PC-3 (cell line): ENCODE results near the gene VCX2. TPM values are rescaled to one million over a fixed set of nuclear protein-coding genes. Genes with fewer than 3 reads are reported as not detected.

Experiments
- ATAC-seq: fragments of 200-7000 bp; cut with Tn5 transposase; 2 replicates; pipeline ENCODE4 v1.9.1; 2020; ENCODE audit warnings: mild to moderate bottlenecking, moderate library complexity
- BruUV-seq: library from RNA; stranded (reverse); fragments of 400-500 nt; replicated peaks from 2 replicates; lab custom pipeline; 2021; lab: Mats Ljungman, UMichigan
- CTCF ChIA-PET: fragments of 300-600 bp; sonication (Branson Sonifier 250); formaldehyde crosslinking; loops from one replicate; lab custom pipeline; 2022; ENCODE audit warnings: antibody characterized with exemption; lab: Charles Lee
- POLR2A ChIA-PET: fragments of 300-600 bp; sonication (Branson Sonifier 250); formaldehyde crosslinking; loops from one replicate; lab custom pipeline; 2022; ENCODE audit warnings: antibody characterized with exemption; ENCODE audit not compliant: unreplicated experiment; lab: Charles Lee
- DNase-seq: peaks from one replicate; pipeline ENCODE4 v3.0.0-alpha.2; 2015
- H2AFZ ChIP-seq: fragments of 300-600 bp; sonication (generic); 2 replicates; pipeline ENCODE4 v1.6.0; 2016; ENCODE audit warnings: antibody characterized with exemption, low read length
- H3F3A ChIP-seq: fragments of 300-600 bp; sonication (generic); one replicate; pipeline ENCODE4 v1.6.0; 2017; ENCODE audit warnings: antibody characterized with exemption, low read length, control low read depth, mild to moderate bottlenecking; ENCODE audit not compliant: unreplicated experiment
- H3K27ac ChIP-seq: fragments of 300-600 bp; sonication (generic); 2 replicates; pipeline ENCODE4 v1.5.1; 2016; ENCODE audit warnings: mild to moderate bottlenecking, low read length
- H3K27me3 ChIP-seq: fragments of 300-600 bp; sonication (generic); 2 replicates; pipeline ENCODE4 v1.6.1; 2016; ENCODE audit warnings: low read length, mixed read lengths
- H3K36me3 ChIP-seq: fragments of 300-600 bp; sonication (generic); 2 replicates; pipeline ENCODE4 v1.6.1; 2016; ENCODE audit warnings: low read depth, mixed run types, low read length, mixed read lengths
- H3K4me1 ChIP-seq: fragments of 300-600 bp; sonication (generic); 2 replicates; pipeline ENCODE4 v1.5.1; 2016; ENCODE audit warnings: low read length; ENCODE audit not compliant: insufficient read depth
- H3K4me2 ChIP-seq: fragments of 300-600 bp; sonication (generic); 2 replicates; pipeline ENCODE4 v1.6.0; 2016; ENCODE audit warnings: low read length
- H3K4me3 ChIP-seq: fragments of 300-600 bp; sonication (generic); 2 replicates; pipeline ENCODE4 v1.5.1; 2016; ENCODE audit warnings: mild to moderate bottlenecking, low read length, mixed read lengths
- H3K79me2 ChIP-seq: fragments of 300-600 bp; sonication (generic); 2 replicates; pipeline ENCODE4 v1.6.1; 2017; ENCODE audit warnings: low read length, mixed read lengths
- H3K9ac ChIP-seq: fragments of 300-600 bp; sonication (generic); 2 replicates; pipeline ENCODE4 v1.6.0; 2016; ENCODE audit warnings: mild to moderate bottlenecking, low read length
- H3K9me2 ChIP-seq: fragments of 300-600 bp; sonication (generic); replicated peaks from 2 replicates; pipeline ENCODE4 v1.6.1; 2016; ENCODE audit warnings: mixed run types, low read length, mixed read lengths
- H3K9me3 ChIP-seq: fragments of 300-600 bp; sonication (generic); 2 replicates; pipeline ENCODE4 v1.6.1; 2016; ENCODE audit warnings: low read length, mixed read lengths
- H4K20me1 ChIP-seq: fragments of 300-600 bp; sonication (generic); 2 replicates; pipeline ENCODE4 v1.6.1; 2016; ENCODE audit warnings: low read length, mixed read lengths
- EZH2 ChIP-seq: fragments of 300-600 bp; sonication (generic); IDR thresholded peaks from one replicate; pipeline ENCODE4 v1.6.1; 2017; ENCODE audit warnings: antibody characterized with exemption, mild to moderate bottlenecking, low read length; ENCODE audit not compliant: unreplicated experiment
- EZH2phosphoT487 ChIP-seq: fragments of 300-600 bp; sonication (generic); IDR thresholded peaks from 2 replicates; pipeline ENCODE4 v1.6.1; 2018; ENCODE audit warnings: mild to moderate bottlenecking, antibody characterized with exemption, low read length, borderline replicate concordance
- intact Hi-C: fragments of 100-400 bp; cut with micrococcal nuclease; formaldehyde crosslinking; loops from 2 replicates; pipeline ENCODE4 v1.9.0; 2023
- total RNA-seq: library from RNA; depleted of rRNA; stranded (reverse); fragments of >200 nt; gene quantifications from 2 replicates; pipeline ENCODE4 v1.2.3, GENCODE V29; 2014
- TF ChIP-seq, protein P1 (sequence below): fragments of 300-600 bp; sonication (generic); conservative IDR thresholded peaks from 2 replicates; pipeline ENCODE4 v1.5.1; 2017; ENCODE audit warnings: antibody characterized with exemption, low read depth, mild to moderate bottlenecking, low read length

The VCX2 gene
- total RNA-seq, 1 experiment from 2014 or later: not detected

DNA sequence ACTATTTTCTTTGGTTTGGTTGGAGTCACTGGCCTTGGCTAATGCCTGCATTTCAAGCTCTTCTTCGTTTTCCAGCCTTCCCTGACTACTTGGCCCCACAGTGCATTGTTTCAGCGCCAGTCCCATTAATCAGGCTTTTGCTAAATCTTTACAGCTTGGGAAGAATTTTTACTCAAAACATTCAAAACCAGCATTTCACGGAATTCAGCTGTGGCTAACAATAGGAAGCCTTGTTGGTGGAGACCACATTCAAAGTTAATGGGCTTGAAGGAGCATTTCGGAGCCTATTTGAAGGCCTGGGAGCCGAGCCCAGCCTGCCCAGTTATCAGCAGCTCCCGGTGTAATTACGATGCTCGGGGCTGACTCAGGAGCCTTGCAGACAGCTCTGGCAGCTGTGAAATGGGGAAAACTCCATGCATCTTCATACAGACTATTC is 30.8 kb upstream of the VCX2 start:
- Histone ChIP-seq H3K36me3 (no peaks in the 10 kb centered on the region), H2AFZ (no peak overlapping the region), H3K79me2 (no peaks in the 10 kb centered on the region), H3K27me3 (no peaks in the 10 kb centered on the region), H3F3A (no peaks in the 10 kb centered on the region), H3K9me3 (no peaks in the 10 kb centered on the region), H3K4me3 (no peak overlapping the region), H3K27ac (no peak overlapping the region), H3K9ac (no peak overlapping the region), H3K4me1 (peaks cover 6% of the 10 kb centered on the region; the same call in 1 of the 2 replicates), H3K9me2 (no peaks in the 10 kb centered on the region), H3K4me2 (no peak overlapping the region), H4K20me1 (no peaks in the 10 kb centered on the region)
- CTCF ChIA-PET: no interaction called here
- POLR2A ChIA-PET: no interaction called here
- no TSS peak for BruUV-seq
- no peak for DNase-seq
- ATAC-seq: no peak
- intact Hi-C loops: no loop called here
- TF ChIP-seq EZH2phosphoT487 (no peak), EZH2 (no peak)
- TF ChIP-seq, protein P1, sequence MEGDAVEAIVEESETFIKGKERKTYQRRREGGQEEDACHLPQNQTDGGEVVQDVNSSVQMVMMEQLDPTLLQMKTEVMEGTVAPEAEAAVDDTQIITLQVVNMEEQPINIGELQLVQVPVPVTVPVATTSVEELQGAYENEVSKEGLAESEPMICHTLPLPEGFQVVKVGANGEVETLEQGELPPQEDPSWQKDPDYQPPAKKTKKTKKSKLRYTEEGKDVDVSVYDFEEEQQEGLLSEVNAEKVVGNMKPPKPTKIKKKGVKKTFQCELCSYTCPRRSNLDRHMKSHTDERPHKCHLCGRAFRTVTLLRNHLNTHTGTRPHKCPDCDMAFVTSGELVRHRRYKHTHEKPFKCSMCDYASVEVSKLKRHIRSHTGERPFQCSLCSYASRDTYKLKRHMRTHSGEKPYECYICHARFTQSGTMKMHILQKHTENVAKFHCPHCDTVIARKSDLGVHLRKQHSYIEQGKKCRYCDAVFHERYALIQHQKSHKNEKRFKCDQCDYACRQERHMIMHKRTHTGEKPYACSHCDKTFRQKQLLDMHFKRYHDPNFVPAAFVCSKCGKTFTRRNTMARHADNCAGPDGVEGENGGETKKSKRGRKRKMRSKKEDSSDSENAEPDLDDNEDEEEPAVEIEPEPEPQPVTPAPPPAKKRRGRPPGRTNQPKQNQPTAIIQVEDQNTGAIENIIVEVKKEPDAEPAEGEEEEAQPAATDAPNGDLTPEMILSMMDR: no peak

DNA sequence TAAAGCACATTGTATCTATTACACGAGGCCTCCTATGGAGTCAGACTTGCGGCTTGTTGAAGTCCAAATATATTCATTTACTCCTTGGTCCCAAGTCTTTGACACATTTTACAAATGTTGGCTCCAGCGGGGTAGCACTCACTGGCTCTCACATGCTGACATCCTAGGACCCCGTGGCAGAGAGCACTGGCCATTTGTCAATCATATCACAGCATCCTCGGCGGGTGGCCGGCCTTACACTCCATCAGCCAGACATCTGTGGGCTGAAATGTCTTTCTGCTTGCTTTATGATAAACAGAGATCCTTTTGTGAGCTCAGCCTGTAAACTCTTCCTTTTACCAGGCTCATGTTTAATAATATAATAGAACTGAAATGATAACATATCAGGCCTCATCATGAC is 25.7 kb upstream of the VCX2 start:
- Histone ChIP-seq H3K9ac (no peak overlapping the region), H3K4me1 (no peaks in the 10 kb centered on the region), H3K36me3 (no peaks in the 10 kb centered on the region), H3K9me3 (no peaks in the 10 kb centered on the region), H3K27ac (no peak overlapping the region), H3K4me2 (no peak overlapping the region), H3K79me2 (no peaks in the 10 kb centered on the region), H3K9me2 (no peaks in the 10 kb centered on the region), H3K27me3 (no peaks in the 10 kb centered on the region), H3K4me3 (no peak overlapping the region), H3F3A (no peaks in the 10 kb centered on the region), H2AFZ (no peak overlapping the region), H4K20me1 (no peaks in the 10 kb centered on the region)
- intact Hi-C loops: no loop called here
- ChIA-PET CTCF (no interaction called here), POLR2A (no interaction called here)
- ATAC-seq: no peak
- no peak for TF ChIP-seq EZH2phosphoT487
- TF ChIP-seq EZH2: no peak
- TF ChIP-seq, protein P1: no peak
- no peak for DNase-seq
- no TSS peak for BruUV-seq

DNA sequence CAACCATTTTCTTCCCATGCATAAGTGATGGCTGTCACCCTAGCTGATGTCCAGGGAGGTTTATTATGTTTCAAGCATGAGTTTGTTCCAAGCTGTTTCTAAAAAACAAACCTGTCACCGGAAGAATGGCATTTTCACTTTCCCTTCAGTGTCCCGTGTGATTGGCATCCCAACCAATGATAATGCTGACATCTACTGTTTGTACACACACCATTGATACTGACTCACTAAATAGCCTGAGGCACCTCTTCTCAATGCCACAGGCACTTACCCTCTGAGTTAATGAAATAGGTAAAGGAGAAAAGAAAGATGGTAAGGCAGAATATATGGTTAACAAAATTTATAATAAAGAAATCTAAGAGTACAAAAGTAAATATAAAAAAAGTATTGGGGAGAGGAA is 23.1 kb upstream of the VCX2 start:
- DNase-seq (peak; percentile 67), ATAC-seq (peak; percentile 35; the same call in 1 of the 2 replicates)
- ChIA-PET POLR2A (no interaction called here), CTCF (no interaction called here)
- BruUV-seq: no TSS peak
- Histone ChIP-seq H3K9me3 (no peaks in the 10 kb centered on the region), H3K4me1 (peaks cover 15% of the 10 kb centered on the region; the same call in 1 of the 2 replicates), H3K9ac (no peak overlapping the region), H2AFZ (no peak overlapping the region), H3K27me3 (no peaks in the 10 kb centered on the region), H3K4me3 (no peak overlapping the region), H4K20me1 (no peaks in the 10 kb centered on the region), H3F3A (no peaks in the 10 kb centered on the region), H3K79me2 (no peaks in the 10 kb centered on the region), H3K4me2 (peak overlapping the region; percentile 41), H3K9me2 (no peaks in the 10 kb centered on the region), H3K27ac (no peak overlapping the region), H3K36me3 (no peaks in the 10 kb centered on the region)
- intact Hi-C loops: no loop called here
- TF ChIP-seq EZH2phosphoT487: no peak
- TF ChIP-seq, protein P1: no peak
- TF ChIP-seq EZH2: no peak
